GM19193 (cell line): ENCODE data around the gene WWC2.

Experiments used
- POLR2A ChIP-seq: IDR thresholded peaks from 4 replicates; pipeline ENCODE4 v1.6.1; 2011; ENCODE audit not compliant: insufficient read depth, insufficient read length; ENCODE audit errors: extremely low read depth

Gene WWC2

DNA sequence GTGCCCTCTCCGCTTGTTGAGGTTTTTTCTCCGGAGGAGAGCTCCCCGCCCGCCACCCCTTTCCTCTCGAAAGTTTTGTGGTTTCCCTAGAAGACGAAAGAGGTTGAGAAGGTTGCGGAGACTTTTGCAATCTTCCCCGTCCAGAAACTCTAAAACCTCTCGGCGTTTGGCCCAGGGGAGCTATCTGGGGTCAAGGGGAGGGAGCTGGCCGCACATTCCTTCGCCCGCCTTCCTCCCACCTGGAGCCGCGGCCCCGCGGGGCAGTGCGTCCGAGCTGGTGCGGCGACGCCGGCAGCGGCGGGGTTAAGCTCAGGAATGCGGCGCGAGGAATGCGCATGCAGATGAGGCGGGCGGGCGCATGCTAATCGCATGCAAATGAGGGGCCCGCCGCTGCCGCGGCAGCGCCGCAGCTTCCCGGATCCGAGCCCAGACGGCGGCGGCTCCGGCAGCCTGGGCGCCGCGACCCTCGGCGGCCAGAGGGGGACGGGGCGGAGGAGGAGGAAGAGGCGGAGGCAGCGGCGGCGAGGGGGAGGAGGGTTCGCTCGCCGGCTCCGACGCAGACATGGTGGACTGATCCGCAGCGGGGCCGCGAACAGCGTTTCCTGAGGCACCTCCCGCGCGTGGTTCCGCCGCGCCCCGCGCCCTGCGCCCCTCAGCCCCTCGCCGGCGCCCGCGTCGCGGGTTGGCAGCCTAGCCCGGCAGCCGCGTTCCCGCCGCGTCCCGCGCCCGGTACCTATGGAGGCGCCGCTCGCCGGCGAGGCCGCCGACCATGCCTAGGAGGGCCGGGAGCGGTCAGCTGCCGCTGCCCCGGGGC lies at the start of gene WWC2:
WWC2 (plus strand) TSS at position 535 of the 814 bp plus-strand sequence; CDS start at position 770, 235 bp downstream.
- TF ChIP-seq POLR2A, result no peak

DNA sequence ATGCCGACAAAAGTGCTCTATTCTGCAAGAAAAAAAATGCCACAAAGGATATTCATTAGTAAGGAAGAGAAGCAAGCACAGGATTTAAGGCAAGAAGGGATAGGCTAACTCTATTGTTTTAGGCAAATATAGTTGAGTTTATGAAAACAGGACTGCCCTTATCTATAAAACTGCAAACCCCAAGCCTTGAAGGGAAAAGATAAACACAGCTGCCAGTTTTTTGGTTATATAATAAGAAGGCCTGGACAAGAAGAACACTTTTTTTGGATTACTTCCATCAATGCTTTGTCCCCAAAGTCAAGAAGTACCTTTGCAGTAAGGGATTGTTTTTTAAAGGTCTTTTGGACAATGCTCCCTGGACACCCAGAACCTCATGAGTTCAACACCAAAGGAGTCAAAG lies 45.4 kb upstream of the WWC2 start:
- no peak for TF ChIP-seq POLR2A

DNA sequence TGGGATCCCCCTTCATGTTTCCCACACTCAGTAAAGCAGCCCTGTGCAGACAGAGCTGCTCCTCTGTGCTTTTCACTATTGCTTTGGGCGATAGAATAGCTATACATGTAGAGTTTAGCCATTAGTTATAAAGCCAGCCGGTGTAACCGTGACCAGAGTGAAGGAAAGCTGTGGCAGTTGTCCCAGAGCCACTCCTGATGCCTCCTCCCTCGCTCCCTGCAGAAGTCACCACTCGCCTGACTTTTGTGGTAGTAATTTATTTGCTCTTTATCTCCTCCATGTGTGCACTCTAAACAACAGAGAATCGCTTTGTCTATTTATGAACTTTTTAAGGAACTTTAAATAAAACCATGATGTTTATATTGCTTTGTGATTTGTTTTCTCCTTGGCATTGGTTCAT lies 41.8 kb upstream of the WWC2 start:
- TF ChIP-seq POLR2A, result no peak

DNA sequence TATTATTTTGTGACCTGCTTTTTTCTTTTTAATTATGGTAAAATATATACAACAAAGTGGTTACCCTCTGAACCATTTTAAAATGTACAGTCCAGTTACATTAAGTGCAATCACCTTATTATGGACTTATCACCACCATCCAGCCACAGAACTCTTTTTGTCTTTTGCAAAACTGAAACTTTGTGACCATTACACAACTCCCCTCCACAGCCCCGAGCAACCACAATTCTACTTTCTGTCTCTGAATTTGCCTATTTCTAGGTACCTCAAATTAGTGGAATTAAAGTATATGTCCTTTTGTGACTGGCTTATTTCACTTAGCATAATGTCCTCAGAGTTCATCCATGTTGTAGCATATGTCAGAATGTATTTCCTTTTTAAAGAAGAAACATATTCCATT lies 39.3 kb upstream of the WWC2 start:
- no peak for TF ChIP-seq POLR2A

DNA sequence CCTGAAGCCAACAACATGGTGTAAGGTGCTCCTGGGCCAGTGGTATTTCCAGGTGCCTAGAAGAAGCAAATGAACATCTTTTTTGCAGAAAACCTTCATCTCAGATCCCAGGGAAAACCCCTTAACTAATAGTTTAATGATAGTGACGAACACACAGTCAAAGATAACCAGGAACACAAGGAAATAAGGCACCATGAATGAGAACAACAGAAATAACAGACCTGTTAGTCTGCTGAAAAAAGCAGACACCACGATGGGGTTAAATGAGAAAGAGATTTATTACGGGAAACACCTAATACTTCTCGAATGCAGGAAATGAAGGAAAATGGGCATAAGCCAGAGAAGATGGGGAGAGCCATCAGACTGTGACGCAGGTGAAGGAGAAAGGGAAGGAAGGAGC lies 30.6 kb upstream of the WWC2 start:
- TF ChIP-seq POLR2A, result no peak

DNA sequence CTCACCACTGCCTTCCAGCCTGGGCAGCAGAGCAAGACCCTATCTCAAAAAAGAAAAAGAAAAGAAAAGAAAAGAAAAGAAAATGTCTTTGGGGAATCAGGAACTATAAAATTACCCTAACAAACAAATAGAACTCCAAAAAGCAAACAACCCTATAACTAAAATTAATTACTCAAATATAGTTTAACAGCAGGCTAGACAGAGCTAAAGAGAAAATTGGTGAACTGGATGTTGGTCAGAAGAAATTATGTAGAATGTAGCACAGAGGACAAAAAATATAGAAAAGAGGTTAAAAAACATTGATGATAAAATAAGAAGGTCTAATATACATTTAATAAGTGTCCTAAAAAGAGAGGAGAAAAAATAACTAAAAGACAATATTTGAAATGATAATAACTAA lies 27.8 kb upstream of the WWC2 start:
- TF ChIP-seq POLR2A, result no peak

DNA sequence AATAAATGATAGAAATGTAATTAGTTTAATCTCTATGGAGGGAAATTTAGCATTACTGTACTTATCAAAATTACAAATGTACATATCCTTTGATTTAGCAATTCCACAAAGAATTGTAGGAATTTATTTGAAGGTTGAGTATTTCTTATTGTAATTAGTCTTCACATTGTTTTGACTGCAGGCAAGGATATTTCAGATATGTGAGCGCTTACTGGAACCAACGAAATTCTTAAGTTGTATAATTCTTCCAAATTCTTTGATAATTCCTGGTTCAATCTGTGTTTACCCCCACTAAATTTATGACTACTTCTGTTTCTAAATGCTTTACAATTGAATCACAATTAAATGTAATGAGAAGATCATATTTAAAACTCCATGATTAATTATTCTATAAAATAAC lies 26.9 kb upstream of the WWC2 start:
- TF ChIP-seq POLR2A, result no peak

DNA sequence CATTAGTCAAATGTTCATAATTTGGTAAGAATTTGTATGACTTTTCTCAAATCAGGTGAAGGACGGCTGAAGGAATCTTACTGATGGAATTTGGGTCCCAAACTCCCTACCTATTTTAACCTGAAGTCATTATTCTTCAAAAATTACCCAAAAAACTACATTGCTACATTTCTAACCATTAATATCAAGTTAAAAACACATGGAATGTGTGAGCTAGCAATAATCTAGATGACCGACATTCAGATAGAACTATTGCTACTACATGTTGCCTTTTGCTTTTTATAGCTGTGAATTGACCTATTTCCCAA lies 25.3 kb upstream of the WWC2 start:
- no peak for TF ChIP-seq POLR2A

DNA sequence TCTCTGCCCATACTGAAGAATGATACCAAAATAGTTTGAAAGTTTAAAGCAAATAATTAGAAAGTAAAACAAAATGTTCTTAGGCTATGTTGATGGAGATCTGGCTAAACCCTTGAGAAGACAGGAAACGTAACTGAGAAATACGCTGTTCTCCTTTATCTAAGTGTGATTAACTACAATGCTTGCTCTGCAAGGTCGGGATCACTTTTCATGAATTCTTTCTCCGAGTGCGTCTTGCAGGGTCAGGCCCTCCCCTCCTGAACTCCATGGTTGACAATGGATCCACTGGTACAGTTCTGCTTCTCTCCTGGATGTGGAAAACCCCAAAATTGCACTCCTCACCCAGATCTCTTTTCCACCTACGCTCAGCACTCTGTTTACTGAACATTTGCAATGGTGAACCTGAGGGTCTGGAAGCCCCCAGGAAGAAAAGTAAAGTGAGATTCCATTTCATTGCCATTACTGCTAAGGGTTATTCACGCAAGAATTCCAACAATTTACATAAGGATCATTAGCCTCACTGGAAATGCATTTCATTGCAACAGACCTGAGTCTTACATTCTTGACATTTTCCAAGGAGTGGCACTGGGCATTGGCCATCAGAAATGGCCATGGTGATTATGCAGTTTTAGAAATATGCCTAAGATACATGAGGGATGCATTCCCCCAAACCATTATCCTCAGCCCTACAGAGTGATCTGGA lies 24.6 kb upstream of the WWC2 start:
- TF ChIP-seq POLR2A, result no peak

DNA sequence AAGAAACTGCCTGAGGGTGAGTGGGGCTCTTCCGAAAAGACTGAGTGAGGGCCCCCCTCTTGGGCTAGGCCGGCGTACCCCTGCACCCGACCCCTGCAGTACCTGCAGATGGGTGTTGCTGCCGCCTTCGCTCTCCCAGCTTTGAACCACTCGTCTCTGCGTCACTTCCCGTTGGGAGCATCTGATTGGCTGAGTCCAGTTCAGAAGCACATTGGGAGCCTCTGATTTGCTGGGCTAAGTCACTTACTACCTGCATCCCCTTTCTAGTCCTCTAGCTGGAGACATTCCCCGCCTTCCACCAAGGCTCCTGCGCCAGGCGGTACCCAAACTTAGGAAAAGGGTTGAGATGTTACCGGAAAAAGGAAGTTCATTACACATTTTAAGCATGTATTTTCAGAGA lies 20.4 kb upstream of the WWC2 start:
- TF ChIP-seq POLR2A, result no peak

DNA sequence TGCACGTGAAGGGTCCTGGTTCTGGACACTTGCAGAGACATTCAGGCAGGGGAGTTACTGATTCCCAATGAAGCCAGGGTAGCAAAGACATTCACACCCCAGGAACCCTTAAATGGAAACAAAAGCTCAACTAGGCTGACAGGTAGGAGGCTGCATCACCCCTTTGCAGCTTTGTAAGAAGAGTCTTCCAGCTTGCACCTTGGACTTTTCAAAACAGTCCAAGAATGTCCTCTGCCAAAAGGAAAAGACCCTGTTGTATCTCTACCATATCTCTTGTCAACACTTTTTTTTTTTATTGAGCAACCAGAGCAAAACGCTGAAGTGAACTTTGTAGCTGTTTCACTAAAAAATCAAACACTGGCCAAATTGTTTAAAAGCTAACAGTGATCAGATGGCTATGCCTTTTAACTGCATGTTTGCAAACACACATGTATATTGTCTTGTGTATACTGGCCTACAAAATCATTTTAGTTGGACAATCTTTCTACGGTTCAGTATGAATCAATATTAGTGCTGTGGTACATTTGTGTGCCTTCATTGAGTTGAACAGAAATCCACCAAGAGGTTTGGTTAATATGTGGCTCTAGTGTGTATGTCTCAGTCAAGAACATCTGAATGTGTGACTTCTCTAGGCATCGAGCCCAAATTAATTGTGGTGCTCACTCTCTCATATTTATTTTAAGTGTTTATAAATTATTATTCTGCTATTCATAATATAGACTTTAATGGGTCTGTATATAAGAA lies 18.5 kb upstream of the WWC2 start:
- TF ChIP-seq POLR2A, result no peak

DNA sequence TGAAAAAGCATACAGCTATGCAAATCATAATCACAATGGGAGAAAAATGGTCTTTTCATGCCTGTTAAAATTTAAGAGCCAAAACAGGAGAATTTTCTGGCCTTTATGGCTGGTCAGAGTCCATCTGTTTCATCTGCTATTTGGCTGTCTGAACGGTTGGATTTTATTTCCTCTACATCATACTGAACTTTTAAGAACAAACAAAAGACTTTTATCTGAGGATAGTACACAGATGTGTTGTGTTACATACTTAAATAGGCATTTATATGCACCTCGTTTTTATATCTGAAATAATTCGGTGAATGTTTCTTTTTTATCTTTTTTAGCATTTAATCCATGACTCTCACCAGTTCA lies 18.0 kb upstream of the WWC2 start:
- no peak for TF ChIP-seq POLR2A

DNA sequence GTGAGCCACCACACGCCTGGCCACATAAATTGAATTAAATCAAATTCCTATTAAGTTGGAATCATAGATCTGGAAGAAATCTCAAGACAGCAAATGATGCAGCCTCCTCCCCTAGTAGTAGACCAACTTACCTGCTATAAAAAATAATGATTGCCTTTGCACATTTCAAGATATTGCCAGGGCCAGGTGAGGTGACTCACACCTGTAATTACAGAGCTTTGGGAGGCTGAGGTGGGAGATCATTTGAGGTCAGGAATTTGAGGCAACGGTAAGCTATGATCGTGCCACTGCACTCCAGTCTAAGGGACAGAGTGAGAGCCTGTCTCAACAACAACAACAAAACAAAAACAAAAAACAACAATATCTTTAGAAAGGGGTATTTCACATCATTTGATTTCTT lies 17.0 kb upstream of the WWC2 start:
- TF ChIP-seq POLR2A, result no peak

DNA sequence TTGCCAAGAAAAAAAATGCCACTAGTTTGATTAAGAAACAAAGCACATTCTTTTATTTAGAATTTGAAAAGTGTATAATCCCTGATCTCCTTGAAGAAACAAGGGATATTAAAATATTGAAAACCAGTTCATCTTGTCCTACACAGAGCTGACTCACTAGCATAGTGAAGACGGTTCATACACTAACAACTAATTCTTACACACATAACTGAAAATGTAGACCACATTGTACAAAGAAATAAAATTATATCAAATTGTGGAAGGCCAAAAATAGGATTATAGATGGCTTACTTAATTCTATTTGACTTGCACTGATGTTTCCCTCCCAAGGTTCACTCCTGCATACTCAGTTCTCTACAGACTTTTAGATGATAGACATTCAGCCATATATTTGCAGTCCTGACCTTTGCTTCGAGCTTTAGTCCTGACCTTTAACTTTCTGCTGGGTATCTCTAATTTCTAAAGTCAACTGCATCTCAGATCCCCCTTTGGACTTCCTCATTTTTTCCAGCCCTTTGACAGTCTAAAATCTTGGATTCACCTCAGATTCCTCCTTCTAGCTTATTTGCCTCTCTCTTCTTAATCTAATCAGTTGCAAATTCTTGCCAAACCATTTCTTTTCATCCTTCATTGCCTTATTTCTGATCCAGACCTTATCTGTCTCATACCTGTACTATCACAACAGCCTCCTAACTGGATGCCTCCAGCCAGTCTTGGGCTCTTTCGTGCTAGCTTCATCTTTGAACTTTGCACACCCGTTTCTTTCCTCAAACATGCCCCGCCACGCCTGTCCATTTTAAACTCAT lies 4.5 kb upstream of the WWC2 start:
- TF ChIP-seq POLR2A, result no peak

DNA sequence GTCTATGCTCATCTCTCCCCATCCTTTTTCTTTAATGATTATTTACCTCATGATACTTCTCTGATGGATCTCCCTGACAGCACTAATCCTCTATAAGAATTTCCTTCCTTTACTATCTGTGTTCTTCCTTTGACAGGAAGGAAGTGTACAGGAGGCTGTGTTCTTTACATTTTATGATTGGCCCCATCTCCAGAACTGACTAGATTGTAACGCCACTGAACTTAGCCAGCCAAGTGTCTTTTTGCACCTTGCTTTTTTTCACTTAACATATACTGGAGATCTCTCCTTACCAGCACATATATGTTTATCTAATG lies 3.9 kb upstream of the WWC2 start:
- no peak for TF ChIP-seq POLR2A
